HG03135 (cell line): ENCODE results near the gene ADAM15.

Experiments
- ATAC-seq: cut with Tn5 transposase; IDR thresholded peaks from one replicate; pipeline ENCODE4 v1.9.1; 2021; ENCODE audit warnings: mild to moderate bottlenecking, moderate library complexity; ENCODE audit not compliant: unreplicated experiment

ADAM15 gene

GRCh38 chr1:155083865-155084721, 33.0 kb downstream of the ADAM15 start:
- no peak for ATAC-seq

- peak; percentile 73 for ATAC-seq
Measured at GRCh38 chr1:155084722-155085503, 33.8 kb downstream of the ADAM15 start.

- no peak for ATAC-seq
Measured at GRCh38 chr1:155085504-155086127, 34.5 kb downstream of the ADAM15 start.

- no peak for ATAC-seq
Measured at GRCh38 chr1:155086128-155086741, 35.1 kb downstream of the ADAM15 start.

GRCh38 chr1:155086856-155087535, 35.9 kb downstream of the ADAM15 start:
- no peak for ATAC-seq

- ATAC-seq: no peak
Measured at GRCh38 chr1:155091071-155092051, 40.2 kb downstream of the ADAM15 start.

GRCh38 chr1:155092131-155092530, 41.0 kb downstream of the ADAM15 start:
- no peak for ATAC-seq

GRCh38 chr1:155092641-155093040, 41.5 kb downstream of the ADAM15 start:
- no peak for ATAC-seq

GRCh38 chr1:155093911-155094621, 43.0 kb downstream of the ADAM15 start:
- ATAC-seq: no peak

- no peak for ATAC-seq
Measured at GRCh38 chr1:155094622-155094948, 43.5 kb downstream of the ADAM15 start.

GRCh38 chr1:155099331-155099730, 48.2 kb downstream of the ADAM15 start:
- no peak for ATAC-seq

GRCh38 chr1:155103325-155103724, 52.2 kb downstream of the ADAM15 start:
- ATAC-seq: no peak

GRCh38 chr1:155104605-155105534, 53.8 kb downstream of the ADAM15 start:
- no peak for ATAC-seq

GRCh38 chr1:155105604-155106011, 54.5 kb downstream of the ADAM15 start:
- no peak for ATAC-seq

GRCh38 chr1:155106862-155107261, 55.7 kb downstream of the ADAM15 start:
- no peak for ATAC-seq

GRCh38 chr1:155107309-155108264, 56.5 kb downstream of the ADAM15 start:
- no peak for ATAC-seq

GRCh38 chr1:155108296-155108695, 57.2 kb downstream of the ADAM15 start:
- ATAC-seq: no peak
